GM18861 (cell line): Measurements from ENCODE around the gene MED22.
"Not testable (repeated sequence)": the region's sequence is repeated elsewhere in the genome, so short reads cannot be mapped to it uniquely, and the experiment has no call there.

Experiments
- ATAC-seq: cut with Tn5 transposase; IDR thresholded peaks from one replicate; pipeline ENCODE4 v1.9.1; 2021; ENCODE audit not compliant: unreplicated experiment

MED22 gene

DNA sequence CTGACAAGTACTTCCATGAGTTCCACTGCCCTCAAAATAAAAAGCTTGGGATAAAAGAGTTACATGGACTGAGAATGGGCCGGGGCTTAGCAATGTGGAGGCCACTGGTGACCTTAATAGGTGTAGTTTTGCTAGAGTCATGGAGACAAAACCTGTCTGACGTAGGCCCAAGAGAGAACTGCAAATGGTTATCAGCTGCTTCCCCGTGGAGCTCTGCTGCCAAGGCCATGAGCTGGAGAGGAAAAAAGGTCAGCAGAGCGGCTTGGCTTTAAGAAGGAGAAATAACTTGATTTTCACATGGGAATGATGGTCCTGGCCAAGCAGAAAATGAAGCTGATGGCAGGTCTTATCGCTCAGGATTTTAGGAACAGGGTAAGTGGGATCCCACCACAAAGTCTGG lies 8.3 kb downstream of the MED22 start:
- ATAC-seq, result no peak

DNA sequence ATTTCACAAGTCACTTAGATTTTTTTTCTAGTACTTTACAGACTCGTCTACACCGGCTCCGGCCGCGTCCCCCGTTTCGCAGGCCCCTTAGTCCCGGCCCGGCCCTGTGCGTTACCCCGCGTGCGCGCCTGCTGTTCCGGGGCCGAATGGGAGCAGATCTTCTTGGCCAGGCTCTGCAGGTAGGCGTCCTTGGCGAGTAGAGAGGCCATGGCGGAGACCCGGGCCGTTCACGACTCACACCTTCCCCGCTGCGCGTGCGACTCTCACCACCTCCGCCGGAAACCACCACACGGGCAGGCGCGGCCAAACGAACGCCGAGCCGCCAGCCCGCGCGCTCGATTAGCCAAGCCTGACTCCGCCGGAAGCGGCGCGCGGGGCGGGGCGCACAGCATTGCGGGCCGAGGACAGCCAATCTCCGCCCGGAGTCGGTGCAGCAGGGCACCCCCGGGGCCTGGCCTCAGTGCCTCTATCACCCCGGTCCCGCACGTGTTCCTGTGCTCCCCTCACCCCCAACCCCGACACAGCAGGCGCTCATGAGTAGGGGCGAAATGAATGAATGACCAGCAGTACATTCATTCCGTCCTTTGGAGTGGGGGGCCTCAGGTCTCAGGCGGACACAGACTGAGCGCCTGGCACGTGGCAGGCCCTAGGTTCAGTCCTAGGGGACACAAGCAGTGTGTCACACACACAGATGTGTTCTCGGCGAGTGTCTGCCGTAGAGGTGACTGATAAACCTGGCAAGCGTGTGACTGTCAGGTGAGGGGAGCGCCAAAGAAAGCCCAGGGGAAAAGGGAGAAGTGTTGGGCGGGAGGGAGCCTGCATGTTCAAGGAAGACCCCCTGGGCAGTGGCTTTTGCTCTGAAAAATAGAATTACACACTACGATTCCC lies 11.8 kb downstream of the MED22 start, which contains the start of gene SURF6:
Gene SURF6 (minus strand): TSS at position 265 of the 888 bp plus-strand sequence. CDS start 56 bp downstream, at position 209.
- ATAC-seq, result peak; percentile 78

DNA sequence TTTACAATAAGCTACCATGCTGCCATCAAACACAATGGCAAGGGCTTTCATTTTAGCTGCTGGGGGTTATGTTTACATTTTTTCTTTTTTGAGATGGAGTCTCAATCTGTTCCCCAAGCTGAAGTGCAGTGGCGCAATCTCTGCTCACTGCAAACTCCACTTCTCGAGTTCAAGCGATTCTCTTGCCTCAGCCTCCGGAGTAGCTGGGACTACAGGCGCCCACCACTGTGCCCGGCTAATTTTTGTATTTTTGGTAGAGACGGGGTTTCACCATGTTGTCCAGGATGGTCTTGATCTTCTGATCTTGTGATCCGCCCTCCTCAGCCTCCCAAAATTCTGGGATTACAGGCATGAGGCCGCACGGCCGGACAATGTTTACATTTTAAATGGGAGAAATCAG lies 13.0 kb downstream of the MED22 start:
- not testable (repeated sequence) for ATAC-seq

DNA sequence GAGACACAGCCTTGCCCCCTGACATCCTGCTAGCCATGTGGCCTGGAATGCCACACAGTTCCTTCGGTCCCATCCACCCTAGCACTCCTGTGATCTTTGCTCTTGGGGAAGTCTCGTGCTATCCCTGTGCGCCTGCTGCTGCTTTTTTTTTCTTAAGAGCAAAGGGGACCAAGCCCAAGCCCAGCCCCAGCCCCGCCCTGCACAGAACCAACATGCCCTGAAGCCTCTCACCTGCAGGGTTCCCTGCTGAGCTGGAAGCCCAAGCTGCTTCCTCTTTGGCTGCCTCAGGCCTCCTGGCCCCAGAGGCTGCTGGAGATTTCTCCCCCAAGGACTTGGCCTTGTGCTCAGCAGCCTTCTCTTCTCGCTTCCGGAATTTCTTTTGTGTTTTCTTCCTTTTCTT lies 13.8 kb downstream of the MED22 start:
- no peak for ATAC-seq

DNA sequence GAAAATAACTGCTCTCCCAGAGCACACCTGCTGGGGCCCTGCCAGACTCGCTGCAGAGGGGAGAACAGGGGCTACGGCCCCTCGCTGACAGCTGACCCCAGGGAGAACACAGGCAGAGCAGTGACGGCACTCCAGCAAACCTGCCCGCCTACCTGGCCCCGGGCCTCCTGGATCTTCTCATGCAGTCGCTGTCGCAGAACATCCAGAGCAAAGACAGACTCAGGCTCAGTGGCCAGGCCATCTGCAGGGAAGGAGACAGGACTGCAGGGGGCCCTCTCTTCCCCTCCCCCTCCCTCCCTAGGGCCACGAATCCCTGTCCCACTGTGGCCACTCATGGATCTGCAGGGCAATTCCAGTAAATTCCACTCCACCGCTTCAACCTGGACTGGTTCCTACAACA lies 14.4 kb downstream of the MED22 start:
- ATAC-seq, result no peak

DNA sequence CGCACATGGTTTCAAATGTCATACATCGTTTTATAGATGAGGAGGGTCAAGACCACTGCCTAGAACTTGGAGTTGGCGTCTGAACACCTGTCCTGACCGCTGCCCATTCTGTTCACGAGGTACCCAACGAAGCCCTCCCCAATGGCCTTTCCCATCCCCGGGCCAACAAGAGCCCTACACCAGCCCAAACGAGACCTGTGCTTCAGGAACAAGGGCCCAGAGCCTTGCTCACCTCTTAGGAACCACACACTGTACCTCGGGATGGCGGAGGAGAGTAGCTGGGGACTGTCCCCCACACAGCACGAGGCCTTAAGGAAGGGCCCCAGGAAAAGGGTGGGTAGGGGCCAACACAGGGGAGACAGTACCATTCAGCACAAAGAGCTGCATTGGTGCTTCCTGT lies 14.9 kb downstream of the MED22 start:
- no peak for ATAC-seq

DNA sequence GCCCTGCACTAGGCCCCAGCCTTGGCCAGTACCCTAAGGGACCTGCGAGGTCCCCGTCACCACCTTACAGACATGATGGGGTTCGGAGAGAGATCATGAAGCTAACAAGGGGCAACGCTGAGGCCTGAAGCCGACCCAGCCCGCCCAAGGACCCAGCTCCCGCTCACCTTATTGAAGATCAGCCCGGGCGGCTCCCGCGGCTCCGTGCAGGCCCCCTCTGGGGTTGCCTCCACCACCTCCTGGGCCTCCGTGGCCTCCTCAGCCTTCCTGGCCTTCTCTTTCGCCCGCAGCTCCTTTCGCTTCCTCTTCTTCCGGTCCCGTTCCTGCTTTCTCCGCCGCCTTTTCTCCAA lies 15.6 kb downstream of the MED22 start:
- no peak for ATAC-seq

DNA sequence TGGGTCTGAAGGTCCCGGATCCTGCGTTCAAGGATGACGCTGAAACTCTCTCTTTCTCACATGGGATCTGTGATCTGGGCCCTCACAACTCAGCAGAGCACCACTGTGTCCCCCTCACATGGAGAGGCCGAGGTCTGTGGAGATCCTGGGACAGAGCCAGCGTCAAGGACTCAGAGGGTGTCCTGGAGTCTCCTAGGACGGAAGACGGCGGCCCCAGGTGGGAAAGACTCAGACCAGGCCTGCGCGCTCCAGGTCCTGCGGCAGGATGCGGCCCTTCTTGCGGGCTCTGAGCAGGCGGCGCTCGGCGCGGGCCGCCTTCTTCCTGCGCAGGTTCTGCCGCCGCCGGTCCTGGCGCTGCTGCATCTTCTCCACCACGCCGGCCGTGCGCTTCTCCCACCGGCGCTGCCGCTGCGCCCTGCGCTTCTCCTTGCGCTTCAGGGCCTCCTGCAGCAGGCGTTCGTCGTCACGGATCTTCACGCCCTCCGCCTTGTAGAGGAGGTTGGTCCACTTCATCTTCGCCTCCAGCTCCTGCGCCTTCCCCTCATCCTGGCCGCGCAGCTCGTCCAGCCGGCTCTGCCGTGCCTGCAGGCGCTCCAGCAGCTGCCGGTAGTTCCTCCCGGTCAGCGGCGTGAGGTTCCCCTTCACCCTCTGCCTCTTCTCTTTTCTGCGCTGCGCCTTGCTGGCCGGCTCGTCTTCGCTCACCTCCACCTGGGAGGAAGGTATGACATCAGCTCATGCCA lies 16.1 kb downstream of the MED22 start:
- no peak for ATAC-seq

DNA sequence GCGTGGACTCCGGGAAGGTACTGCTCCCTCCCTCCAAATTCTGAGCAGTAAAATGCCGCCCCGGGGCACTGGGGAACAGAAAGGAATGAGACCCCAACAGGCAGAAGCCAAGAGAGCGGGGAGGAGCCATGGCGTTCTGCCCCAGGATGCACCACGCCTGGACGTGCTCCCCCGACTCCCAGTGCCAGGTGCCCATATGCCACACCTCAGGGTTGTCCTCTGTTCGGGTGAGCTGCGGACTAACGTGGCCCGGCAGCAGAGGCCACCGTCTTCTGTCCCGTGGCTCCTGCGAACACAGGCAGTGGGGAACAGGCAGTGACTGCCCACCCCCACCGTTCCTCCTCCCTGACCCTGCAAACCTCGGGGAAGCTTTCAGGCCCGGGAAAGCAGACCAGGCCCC lies 16.7 kb downstream of the MED22 start:
- no peak for ATAC-seq

DNA sequence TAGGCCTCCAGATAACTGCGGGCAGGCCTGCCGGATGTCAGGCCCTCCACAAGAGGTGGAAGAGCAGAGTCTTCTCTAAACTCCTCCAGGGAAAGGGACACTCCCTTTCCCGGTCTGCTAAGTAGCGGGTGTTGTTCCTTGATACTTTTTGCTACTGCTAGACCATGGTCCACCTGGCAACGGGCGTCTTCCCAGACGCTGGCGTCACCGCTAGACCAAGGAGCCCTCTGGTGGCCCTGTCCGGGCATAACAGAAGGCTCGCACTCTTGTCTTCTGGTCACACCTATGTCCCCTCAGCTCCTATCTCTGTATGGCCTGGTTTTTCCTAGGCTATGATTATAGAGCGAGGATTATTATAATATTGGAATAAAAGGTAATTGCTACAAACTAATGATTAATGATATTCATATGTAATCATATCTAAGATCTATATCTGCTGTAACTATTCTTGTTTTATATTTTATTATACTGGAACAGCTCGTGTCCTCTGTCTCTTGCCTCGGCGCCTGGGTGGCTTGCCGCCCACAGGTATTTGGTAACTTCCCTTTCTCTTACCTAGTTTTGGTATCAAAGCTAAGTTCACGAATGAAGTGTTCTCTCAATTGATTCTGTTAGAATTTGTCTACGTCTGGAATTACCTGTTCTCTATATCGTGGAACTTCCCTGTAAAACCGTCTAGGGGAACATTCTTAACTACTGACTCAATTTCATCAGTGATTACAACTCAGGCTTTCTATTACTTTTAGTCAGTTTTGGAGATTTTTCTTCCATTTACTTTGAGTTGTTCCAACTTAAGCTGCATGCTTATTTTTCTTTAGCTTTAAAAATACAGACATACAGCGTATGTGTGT lies 18.4 kb downstream of the MED22 start:
- not testable (repeated sequence) for ATAC-seq

DNA sequence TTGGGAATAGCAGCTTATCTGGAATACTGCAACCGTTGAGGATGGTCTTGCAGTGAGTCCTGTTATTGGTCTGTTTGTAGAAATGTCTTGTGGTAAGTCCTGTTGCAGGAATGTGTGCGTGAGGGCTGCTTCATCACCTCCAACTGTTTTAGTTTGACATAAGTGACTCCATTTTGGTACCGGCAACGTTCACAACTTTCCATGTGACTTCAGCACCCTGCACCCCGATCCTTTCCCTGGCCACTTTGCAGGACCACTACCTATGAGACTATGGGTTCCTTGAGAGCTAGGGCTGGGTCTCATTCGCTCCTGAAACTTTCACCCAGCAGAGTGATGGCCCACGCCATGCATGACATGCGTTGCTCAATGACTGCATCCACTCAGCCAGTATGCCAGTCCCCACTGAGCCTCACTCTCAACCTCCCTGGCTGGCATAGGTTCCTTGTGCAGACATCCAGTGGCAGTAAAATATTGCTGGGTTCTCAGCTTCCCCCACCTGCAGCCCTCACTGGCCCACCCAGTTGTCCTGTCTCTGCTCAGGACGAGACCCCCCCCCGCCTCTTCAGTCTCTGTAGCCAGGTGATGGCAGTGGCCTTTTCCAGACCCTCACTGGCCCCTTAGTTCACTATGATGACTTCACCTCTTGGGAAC lies 20.0 kb downstream of the MED22 start:
- ATAC-seq, result no peak

DNA sequence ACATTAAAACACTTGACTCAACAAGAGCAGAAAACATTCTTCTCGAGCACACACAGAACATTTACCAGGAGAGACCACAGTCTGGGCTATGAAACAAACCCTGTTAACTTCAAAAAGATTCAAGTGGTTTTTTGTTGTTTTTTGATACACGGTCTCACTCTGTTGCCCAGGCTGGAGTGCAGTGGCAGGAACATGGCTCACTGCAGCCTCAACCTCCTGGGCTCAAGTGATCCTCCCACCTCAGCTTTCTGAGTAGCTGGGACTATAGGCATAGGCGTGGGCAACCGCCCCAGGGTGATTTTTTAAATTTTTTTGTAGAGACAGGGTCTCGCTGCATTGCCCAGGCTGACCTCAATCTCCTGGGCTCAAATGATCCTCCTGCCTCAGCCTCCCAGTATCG lies 20.9 kb downstream of the MED22 start:
- ATAC-seq, result not testable (repeated sequence)

DNA sequence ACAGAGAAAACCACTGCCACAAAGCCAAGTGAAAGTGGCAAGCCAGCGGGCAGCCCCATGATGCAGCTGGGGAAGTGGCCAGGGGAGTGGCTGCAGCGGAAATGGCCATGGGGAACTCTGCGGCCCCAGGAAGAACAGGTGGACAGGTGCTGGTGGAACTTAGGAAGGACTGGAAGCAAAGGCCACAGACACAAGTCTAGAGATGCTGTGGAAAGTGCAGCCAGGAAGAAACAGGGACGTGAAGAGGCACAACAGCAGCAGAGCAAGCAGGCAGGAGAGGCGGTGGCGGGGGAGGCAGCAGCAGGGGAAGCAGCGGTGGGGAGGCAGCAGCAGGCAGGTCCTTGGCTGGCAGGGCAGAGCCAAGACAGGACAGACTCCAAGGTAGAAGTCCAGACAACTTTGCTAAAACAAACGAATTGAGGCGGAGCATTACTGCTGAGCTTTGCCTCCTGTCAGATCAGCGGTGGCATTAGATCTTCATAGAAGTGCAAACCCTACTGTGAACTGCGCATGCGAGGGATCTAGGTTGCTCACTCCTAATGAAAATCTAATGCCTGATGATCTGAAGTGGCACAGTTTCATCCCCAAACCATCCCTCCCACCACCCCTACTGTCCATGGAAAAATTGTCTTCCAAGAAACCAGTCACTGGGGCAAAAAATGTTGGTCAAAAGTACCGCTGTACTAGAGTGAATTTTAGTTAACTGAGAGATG lies 23.8 kb downstream of the MED22 start:
- ATAC-seq, result no peak

DNA sequence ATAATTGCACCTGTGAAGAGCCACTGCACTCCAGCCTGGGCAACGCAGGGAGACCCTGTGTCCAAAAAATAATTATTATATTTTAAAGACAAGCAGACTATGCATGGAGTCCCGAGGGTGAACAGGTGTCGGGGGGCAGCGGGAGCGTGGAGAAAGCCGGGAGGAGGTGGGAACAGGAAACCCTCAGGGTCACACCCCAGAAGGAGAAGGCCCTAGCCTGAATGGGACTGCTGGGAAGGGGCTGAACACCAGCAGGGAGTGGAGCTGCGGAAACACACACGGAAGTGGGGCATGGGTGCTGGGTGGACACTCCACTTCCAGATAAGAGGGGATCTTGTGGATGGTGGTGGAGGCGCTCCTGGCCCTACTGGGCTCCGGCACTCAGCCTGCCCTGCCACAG lies 24.7 kb downstream of the MED22 start:
- ATAC-seq, result no peak

DNA sequence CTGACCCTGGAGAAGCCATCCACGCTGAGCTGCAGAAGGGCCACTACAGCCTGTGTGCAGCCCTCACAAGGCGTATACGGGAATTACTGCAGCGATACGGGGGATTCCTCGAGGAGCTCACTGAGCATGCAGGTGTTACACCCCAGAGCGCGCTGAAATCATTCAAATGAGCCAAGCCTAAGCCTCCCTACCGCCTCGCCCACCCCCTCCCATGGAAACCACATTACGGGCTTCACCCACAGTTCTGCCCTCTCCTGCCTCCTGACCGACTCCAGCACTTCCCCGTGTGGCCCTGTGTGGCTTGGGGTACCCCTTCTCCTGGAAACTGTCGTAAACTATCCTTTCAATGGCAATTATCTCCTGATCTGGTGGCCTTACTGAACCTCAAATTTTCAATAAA lies 25.2 kb downstream of the MED22 start:
- no peak for ATAC-seq

DNA sequence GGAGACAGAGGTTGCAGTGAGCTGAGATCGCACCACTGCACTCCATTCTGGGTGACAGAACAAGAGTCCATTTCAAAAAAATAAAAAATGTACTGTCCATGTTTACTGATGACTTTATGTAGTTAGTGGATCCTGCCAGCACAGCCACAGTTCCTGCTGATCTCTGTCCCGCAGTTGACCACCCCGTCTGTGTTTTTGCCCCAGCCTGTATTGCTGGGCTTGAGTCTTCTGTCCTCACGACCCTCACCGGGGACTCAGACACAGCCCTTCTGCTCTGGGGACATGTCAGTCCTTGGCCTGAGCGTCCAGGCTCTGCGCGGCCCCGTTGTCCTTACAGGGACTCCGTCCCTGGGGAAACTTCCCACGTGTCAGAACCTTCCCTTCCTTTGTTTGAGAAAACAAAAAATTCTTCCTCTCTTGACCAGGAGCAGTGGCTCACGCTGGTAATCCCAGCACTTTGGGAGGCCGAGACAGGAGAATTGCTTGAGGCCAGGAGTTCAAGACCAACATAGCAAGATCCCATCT lies 26.5 kb downstream of the MED22 start:
- no peak for ATAC-seq

DNA sequence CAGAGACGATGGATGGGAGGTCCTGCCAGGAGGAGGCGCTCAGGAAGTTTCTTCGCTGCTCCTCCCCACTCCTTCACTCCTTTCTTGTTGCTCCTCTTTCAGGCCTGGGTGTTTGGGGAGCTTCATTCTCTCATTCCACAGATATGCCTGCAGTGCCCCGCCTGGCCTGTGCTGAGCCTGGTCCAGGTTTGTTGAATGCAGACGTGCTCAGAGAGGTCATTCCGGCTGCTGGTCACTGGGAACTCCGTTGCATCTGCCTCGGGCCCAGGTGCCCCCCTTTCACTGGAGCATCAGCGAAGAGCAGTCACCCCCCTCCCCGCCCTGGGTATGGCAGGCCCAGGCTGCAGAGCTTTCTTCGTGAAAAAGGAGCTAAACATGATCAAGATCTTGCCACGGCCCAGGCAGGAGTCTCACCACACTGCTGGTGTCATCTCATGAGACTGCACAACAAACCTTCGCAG lies 27.5 kb downstream of the MED22 start:
- ATAC-seq, result no peak

DNA sequence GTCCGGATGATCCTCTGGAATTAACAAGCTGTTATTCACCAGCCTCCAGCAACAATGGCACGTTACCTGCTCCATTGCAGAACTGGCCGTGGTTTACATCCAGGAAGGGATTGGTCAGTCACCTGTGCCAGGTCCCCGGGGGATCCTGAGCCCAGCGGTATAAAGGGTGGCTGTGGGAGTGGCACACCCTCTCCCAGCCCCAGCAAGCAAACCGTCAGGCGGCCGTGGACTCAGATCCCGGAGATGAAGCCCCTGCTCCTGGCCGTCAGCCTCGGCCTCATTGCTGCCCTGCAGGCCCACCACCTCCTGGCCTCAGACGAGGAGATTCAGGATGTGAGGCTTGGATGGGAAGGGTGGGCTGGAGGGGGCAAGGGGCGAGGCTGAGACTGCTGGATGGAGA lies 30.4 kb downstream of the MED22 start:
- ATAC-seq, result not testable (repeated sequence)

DNA sequence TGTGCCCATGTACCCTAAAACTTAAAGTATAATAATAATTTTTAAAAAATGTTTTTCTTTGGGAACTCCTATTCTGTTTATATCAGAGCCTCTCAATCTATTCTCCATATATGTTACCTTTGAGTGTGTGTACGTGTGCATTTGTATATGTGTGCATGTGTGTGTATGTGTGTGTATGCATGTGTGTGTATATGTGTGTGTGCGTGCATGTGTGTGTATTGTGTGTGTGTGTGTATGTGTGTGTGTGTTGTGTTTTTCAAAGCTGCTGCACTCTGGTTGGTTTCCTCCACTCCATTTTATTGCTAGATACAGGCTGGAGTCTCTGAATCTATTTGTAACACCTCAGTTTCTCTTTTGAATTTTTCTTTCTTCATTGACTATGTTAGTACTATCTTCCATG lies 31.9 kb downstream of the MED22 start:
- ATAC-seq, result no peak

DNA sequence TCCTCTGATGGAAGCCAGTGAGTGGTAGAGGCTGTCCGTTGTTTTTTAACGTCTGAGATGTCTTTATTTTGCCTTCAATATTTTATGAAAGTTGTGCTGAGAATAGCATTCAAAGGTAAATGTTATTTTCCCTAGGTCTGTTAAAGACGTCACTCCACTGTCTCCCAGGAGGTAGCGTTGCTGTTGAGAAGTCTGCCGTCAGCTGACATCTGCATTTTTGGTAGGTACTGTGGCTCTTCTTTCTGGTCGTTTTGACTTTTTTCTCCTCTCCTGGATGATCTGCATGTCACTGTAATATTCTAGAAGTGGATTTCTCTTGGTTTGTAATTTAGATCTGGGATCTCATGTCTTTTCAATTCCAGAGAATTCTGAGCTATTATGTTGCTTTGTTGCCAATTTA lies 38.3 kb downstream of the MED22 start:
- ATAC-seq, result no peak
